Activated naive CD4-positive, alpha-beta T cell treated with Interleukin-2 at 50 U/mL for 16 hours (primary cell): ENCODE results near the gene FADD.
"Not testable (repeated sequence)": the region's sequence is repeated elsewhere in the genome, so short reads cannot be mapped to it uniquely, and the experiment has no call there.

ENCODE experiments used
- DNase-seq: peaks from one replicate; pipeline ENCODE4 v3.0.0-alpha.2; 2020

The FADD gene

DNA sequence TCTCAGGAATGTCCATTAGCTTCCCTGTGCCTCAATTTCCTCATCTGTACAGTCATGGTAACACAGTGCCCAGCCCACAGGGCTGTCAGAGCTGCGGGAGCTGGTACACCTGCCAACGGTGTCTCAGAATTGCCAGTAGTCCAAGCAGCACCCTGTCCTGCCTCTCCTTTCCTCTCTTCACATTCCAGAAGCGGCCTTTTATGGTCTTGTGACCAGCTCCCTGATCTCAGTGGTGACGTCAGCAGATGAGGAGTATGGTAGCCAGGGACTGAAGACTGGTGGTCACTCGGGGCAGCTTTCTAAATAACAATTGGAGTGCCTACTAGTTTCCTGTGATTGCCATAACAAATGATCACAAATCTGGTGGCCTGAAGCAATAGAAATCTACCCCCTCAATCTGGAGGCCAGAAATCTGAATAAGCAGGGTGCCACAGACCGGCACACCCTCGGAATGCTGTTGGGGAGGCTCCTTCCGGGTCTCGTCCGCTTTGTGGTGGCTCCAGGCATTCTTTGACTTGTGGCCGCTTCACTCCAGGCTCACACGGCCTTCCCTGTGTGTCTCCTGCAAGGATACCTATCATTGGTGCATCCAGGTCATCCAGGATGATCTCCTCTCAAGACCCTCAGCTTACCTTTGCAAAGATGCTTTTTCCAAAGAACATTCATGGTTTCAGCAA lies 2.1 kb downstream of the FADD start:
- no peak for DNase-seq

DNA sequence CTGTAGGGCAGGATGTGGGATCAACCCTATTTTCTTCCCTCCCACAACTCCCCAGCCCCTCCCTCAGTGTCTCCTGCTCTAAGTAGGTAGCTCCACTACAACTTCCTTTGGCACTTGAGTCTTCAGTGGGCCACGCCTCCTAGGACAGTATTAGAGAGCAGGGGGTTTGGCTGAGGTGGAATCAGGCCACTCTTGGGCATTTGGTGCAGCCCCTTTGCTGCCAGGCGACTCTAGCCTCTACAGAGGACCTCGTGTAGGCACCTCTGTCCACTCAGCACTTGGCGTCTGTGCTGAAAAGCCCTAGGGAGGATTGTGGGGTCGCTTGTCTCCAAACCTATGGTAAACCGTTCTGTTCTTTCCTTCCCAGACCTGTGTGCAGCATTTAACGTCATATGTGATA lies 2.7 kb downstream of the FADD start:
- DNase-seq = no peak

DNA sequence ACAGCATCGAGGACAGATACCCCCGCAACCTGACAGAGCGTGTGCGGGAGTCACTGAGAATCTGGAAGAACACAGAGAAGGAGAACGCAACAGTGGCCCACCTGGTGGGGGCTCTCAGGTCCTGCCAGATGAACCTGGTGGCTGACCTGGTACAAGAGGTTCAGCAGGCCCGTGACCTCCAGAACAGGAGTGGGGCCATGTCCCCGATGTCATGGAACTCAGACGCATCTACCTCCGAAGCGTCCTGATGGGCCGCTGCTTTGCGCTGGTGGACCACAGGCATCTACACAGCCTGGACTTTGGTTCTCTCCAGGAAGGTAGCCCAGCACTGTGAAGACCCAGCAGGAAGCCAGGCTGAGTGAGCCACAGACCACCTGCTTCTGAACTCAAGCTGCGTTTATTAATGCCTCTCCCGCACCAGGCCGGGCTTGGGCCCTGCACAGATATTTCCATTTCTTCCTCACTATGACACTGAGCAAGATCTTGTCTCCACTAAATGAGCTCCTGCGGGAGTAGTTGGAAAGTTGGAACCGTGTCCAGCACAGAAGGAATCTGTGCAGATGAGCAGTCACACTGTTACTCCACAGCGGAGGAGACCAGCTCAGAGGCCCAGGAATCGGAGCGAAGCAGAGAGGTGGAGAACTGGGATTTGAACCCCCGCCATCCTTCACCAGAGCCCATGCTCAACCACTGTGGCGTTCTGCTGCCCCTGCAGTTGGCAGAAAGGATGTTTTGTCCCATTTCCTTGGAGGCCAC lies 3.3 kb downstream of the FADD start:
- DNase-seq = no peak

DNA sequence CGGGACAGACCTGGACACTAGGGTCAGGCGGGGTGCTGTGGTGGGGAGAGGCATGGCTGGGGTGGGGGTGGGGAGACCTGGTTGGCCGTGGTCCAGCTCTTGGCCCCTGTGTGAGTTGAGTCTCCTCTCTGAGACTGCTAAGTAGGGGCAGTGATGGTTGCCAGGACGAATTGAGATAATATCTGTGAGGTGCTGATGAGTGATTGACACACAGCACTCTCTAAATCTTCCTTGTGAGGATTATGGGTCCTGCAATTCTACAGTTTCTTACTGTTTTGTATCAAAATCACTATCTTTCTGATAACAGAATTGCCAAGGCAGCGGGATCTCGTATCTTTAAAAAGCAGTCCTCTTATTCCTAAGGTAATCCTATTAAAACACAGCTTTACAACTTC lies 3.9 kb downstream of the FADD start:
- no peak for DNase-seq

DNA sequence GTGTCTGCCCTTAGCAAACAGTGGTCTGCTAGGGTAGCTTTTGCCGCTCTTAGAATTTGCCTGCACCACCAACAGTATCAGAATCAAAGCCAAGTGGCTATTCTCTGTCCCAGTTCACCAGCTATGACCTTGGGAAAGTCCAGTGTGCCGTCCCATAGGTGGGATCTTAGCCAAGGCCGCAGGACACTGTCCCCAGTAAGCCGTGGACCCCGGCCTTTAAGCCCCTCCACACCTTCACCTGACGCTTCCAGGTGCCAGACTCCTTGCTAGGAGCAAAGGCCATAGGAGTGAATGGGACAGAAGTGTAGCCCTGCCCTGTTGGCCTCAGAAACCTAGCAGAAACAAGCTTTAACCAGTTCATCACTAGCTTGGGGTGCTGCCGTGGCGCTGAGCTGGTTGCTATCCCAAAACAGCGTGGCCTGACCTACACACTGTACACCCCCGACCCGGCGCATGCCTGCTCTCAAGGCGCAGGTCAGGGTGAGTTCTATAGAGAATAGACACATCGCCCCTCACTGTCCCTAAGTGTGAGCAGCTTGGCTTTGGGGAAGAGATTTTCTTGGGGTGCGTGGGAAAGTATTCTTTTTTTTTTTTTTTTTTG lies 4.5 kb downstream of the FADD start:
- DNase-seq = no peak

DNA sequence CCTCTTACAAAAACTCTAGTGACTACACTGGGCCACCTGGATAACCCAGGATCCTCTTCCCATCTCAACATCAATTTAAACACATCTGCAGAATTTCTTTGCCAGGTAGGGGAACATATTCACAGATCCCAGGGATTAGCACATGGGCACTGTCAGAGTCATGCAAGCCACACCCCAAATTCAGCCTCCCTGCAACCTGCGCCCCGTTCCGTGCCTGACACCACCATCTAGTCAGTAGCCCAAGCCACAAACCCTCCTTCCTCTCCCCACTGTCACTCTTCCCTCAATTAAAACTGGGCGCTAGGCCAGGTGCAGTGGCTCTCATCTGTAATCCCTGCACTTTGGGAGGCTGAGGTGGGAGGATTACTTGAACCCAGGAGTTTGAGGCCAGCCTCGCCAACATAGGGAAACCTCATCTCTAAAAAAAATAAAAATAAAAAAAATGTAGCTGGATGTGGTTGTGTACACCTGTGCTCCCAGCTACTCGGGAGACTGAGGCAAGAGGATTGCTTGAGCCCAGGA lies 6.4 kb downstream of the FADD start:
- no peak for DNase-seq

DNA sequence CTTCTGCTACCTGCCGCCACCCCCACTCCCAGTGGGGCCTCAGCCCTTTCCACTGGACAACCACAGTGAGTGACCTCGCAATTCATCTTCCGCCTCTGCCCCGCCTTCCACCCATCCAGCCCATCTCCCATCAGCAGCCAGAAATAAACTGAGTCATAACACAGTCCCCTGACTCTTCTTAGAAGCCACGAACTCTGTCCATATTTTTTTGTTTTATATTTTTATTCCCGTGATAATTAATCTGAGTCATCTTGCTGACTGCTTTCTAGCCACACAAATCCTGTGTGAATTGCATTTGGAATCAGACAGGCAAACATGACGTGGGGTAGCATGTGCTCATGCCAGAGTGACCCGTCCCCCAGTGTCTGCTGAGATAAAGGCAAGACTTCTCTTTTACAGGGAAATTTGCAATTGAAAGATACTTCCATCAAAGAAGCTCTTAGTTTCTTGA lies 7.0 kb downstream of the FADD start:
- no peak for DNase-seq

DNA sequence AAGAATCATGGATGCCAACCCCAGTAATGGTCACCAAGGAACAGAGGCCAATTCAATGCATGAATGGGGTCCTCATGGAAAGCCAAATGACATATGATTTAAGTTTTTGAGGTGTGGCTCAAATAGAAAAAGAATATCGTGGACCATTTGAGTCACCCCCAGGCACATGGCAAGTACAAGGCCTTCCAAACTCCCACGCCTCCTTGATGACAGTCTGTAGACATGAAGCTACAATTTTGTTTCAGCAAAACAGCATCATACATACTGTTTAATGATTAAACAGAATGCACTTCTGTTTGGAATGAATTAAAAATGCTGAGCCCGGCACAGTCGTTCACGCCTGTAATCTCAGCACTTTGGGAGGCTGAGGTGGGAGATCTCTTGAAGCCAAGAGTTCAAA lies 7.4 kb downstream of the FADD start:
- DNase-seq = no peak

DNA sequence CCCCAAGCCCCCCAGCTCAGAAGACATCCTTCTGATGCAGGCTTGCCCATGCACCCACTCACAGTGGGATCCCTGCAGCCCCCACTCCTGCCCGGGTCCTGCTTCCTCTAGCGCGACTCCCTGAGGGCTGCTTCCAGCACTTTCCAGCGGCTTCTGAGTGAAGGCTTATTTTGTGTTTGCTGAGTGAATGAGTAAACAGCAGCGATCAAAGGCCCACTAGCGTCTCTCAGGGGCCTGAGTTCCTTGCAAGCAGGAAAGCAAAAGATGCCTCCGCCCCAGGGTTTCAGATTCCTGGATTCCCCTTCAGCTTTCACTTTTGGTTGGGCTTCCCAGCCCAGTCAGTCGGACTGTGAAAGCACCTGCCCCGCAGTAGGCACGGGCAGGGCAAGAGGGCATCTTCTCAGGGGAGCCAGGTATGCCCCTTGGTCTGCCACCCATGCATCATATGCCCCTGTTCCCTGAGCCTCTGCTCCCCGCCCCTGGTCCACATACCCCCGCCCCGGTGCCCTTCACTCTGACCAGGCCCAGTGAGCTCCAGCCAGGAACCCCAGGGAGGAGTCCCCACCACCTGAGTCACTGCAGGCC lies 9.2 kb downstream of the FADD start:
- no peak for DNase-seq

DNA sequence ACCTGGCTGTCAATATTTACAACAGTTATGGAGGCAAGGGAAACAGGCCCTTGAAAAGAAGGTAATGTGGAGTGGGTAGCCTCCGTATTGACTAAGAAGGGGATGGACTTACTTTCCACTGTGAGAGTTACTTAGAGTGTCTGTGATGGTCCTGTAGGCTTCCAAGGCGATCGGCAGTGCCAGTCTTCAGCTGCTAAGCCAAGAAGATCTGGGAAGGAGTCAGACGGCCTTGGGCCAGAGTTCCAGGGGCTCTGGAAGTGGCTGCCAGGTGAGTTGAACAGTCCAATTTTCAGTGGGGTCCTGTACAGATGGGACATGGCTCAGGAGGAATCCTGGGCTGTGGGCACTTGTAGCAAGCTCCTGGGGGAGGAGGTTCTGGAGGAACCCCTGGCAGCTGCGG lies 14.3 kb downstream of the FADD start:
- not testable (repeated sequence) for DNase-seq

DNA sequence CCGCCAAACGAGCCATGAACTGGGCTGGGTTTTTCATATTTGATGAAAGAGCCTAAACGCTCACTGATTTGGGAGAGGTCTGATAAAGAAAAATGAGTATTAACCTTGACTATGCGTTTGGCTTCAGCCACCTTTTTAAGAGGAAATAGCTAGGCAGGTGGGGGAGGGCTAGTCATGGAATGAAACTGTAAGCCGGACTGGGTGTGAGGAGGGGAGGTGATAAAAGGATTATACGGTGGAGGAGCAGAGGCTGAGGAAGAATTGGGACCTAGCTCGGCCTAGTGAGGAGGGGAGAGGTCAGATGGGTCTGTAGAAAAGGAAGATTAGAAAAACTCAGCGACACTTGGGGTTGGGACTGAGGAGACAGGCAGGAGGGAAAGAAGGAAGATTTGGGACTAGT lies 15.0 kb downstream of the FADD start:
- not testable (repeated sequence) for DNase-seq

DNA sequence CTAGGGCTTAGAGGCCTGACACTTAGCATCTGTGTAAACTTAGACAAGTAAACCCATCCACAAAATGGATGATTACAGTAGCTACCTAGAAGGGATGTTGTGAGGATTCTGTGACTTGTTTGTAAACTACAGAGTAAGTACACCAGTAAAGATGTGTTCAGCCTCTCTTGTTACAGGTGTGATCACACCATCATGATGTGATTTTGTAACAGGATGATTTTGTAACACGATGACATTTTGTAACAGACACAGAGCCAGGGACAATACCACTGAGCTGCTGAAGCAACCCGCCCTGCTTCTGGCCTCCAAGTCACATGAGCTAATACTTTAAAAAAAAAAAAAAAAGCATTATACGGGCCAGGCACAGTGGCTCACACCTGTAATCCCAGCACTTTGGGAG lies 17.0 kb downstream of the FADD start:
- DNase-seq = no peak

DNA sequence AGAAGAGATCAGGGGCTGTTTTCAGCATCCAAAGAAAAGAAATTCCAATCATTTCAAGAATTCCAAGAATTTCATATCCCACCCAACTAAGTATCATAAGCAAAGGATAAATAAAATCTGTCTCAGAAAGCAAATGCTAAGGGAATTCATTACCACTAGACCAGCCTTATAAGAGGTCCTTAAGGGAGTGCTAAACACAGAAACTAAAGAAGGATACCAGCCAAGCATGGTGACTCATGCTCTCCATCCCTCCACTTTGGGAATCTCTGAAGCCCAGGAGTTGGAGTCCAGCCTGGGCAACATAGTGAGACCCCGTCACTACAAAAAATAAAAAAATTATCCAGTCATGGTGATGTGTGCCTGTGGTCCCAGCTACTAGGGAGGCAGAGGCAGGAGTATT lies 17.8 kb downstream of the FADD start:
- no peak for DNase-seq

DNA sequence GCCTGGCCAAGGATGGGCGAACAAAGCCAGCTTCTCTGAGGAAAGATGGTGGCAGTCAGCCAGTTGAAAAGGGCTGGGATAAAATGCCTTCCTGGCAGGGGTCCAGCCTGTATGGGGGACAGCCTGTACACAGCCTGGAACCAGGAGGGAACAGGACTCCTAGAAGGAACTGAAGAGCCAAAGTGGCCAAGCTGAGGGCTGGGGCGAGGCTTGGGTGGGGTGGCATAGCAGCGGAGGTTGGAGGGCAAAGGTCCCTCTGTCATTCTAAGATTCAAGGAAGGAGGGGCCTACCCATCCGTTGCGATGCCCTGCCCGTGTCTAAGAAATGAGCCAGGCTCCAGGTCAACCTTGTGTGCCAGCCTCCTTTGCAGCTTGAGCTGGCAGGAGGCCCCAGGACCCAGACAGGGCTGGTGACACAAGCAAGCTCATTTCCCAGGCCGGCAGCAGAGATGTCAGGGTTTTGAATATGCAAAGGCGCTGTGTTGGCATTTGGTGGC lies 22.6 kb downstream of the FADD start:
- DNase-seq = no peak

DNA sequence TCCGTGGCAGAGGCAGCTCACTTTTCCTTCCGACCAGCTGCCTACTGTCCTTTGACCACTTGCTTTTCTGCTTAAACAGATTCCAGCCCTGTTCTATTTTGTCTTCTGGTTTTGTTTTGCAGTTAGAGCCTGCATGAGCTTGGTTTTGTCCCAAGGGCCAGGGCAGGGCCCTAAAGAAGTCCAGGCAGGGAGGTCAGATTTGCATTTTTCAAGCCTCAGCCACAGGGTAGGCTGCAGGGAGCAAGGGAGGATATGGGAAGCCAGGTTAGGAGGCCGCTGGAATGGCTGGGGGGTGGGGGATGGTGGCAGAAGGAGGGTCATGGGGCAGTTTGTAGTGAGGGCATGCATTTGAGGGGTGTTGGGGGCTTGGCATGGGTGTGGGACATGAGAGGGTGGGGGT lies 23.1 kb downstream of the FADD start:
- no peak for DNase-seq

DNA sequence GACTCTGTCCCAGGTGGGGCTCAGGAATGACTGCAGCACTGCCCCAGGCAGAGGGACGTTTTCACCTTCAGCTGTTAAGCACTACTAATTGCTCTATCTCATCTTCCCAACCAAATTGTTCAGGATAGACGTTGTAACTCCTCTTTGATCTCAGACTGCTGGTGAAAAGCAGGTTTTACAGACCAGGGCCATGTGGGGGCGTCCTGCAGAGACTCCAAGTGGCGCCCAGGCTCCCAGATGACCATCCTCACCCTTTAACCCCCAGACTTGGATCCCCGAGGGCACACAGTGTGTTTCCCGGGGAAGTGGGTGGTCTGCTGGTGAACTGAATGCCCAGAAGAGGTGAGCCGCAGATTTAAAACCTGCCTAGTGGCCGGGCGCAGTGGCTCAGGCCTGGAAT lies 23.9 kb downstream of the FADD start:
- no peak for DNase-seq

DNA sequence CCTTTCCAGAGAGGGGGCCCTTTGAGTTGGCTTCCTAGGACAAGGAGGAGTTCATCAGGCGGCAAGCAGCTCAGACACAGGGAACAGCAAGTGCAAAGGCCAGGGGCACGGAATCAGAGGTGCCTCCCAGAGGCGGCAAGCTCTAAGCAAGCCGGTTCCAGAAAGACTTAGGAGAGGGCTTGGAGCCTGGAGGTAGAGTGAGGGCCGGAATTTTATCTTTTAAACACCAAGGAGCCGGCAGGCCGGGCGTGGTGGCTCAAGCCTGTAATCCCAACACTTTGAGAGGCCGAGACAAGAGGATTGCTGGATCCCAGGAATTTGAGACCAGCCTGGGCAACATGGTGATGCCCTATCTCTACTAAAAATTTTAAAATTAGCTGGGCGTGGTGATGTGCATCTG lies 26.6 kb downstream of the FADD start:
- DNase-seq = no peak

DNA sequence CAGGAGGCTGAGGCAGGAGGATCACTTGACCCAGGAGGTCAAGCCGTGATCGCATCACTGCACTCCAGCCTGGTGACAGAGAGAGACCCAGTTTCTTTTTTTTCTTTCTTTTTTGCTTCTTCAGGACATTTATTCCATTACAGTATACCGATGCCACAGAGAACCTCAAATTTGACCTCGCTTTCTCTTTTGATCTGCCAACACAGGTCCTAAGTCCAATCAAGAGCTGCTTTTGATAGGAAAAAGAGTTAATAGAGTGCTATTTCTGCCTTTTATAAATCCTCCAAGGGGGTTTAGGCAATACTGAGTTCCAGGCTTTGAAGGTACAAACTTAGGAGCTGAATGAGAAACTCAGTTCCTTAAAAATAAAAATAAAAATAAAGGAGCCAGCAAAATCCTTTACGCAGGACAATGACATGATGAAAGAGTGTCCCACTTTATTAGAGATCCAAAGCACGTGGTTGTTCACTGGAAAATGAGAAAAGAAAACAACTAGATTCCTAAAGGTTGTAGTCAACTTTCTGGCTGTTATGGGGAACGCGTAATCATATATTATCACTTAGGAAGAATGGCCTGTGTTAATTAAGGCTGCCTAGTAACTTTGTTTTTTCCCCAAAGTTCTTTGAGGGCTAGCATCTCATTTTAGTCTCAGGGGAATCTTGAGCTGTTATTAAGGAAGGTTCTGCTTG lies 27.2 kb downstream of the FADD start:
- no peak for DNase-seq

DNA sequence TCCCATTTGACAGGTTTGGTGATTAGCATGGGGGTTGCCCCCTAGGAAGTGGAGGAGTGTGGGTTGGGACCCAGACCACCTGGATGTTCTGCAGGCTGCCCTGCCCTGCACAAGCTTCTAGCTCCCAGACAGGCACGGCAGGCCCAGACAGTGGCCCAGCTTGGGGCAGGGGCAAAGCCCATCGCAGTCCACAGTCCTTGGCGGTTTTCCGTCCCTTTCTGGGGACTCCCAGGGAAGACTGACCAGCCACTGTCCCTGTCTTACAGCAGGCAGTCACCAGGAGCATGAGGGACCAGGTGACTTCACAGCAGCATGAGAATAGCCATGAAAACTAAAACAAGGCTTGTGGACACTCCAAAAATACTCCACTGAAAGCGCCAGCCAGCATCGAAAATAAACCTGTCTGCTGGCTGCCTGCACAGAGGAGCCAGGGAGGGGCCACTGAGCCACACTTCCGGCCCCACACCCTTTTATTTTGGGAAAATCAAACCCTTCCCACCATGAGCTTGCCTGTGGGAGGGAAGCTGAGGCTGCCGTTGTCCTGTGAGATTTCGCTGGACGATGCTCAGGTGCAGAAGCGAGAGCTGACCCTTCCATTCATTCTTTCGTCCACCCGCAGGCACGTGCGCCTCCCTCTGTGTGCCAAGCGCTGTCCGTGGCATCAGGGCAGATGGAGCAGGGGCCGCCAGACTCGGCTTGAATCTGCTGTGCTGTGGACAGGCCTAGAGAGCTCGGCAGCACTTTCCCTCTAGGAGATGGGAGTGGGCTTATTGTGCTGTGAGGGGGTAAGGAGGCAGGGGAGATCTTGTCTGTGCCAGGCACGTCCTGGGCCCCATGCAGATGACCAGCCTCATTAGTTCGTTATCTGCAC lies 28.0 kb downstream of the FADD start:
- DNase-seq = no peak

DNA sequence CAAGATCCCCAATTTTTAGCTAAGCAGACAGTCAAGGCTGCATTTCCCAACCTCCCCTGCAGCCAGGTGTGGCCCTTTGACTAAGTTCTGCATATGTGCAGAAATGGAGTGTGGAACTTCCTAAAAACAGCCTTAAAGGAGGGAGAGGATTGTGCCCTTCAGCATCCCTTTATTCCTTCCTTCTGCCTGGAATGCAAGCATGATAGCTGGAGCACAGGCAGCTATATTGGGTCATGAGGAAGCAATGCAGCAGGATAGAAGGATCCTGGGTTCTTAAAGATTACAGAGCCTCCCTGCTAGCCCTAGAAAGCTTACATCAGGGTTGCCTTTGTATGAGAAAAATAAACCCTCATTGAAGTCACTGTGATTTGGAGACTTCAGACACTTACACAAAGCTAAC lies 29.9 kb downstream of the FADD start:
- no peak for DNase-seq

DNA sequence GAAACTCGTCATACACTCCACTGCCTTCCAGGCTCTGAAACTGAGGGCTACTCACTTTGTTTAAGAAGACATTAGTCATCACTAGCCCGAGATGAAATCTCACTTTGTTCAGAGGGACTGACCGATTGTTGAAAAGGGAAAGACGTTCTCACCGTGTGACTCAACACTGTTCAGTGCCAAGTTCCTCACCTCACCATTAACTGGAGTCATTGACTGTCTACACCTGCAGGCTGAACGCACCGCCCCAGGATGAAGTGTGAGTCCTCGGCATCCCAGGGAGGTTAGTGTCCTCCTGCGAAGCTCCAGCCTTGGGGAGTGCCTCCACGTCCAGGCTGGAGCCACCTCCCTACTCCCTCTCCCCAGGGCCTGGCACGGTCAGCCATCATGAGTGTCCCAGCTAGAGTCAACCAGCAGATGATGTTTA lies 30.4 kb downstream of the FADD start:
- DNase-seq = no peak

DNA sequence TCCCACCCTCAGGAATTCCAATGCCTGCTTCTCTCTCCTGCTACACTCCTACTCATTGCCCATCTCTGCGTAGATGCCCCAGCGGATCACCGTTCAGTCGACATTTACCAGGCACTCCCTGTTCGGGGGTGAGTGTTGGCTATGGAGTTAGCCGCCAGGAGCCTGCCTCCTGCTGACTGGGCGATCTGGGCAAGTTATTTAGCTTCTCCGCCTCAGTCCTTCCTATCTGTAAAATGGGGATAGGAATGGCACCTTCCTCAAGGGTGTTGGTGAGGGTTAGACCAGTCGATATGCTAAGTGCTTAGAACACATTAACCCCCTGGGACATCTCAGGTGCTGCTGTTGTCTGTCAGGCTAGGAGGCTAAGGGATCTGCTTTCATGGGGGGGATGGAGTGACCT lies 30.9 kb downstream of the FADD start:
- no peak for DNase-seq
